Measurements from ENCODE around the gene AOC2.

AOC2 gene

GRCh38 chr17:42844271-42844670 lies at the start of gene AOC2:
Gene AOC2 (plus strand): TSS chr17:42844580. CDS start chr17:42844627, 47 bp downstream.
- H3K36me3 ChIP-seq (ENCODE audit: low read depth), result peaks cover 54% of the 10 kb centered on the region
- no peak for ATAC-seq (ENCODE audit: low read depth)
- no peak for DNase-seq (ENCODE audit: low spot score)
- H3K27ac ChIP-seq (ENCODE audit: poor library complexity, severe bottlenecking), result no peak within 1 kb of the TSS
- H3K9me3 ChIP-seq (ENCODE audit: severe bottlenecking), result no peaks in the 10 kb centered on the region
- TF ChIP-seq CTCF (IDR thresholded peaks at IDR 0.05; ENCODE audit: poor library complexity, severe bottlenecking), result no peak
- no peak within 1 kb of the TSS for H3K4me3 ChIP-seq (ENCODE audit: severe bottlenecking)
- H3K4me1 ChIP-seq (ENCODE audit: insufficient read depth, poor library complexity, severe bottlenecking), result no peaks in the 10 kb centered on the region
- no peaks in the 10 kb centered on the region for H3K27me3 ChIP-seq (ENCODE audit: insufficient read depth, poor library complexity, severe bottlenecking)

GRCh38 chr17:42795061-42795460 lies 49.3 kb upstream of the AOC2 start:
- no peak overlapping the region for H3K27ac ChIP-seq (ENCODE audit: poor library complexity, severe bottlenecking)
- DNase-seq (ENCODE audit: low spot score) (no peak), ATAC-seq (ENCODE audit: low read depth) (no peak)
- peaks cover 9% of the 10 kb centered on the region for H3K4me1 ChIP-seq (ENCODE audit: insufficient read depth, poor library complexity, severe bottlenecking)
- no peaks in the 10 kb centered on the region for H3K9me3 ChIP-seq (ENCODE audit: severe bottlenecking)
- no peak for TF ChIP-seq CTCF (IDR thresholded peaks at IDR 0.05; ENCODE audit: poor library complexity, severe bottlenecking)
- H3K36me3 ChIP-seq (ENCODE audit: low read depth), result peaks cover 8% of the 10 kb centered on the region; the same call in 1 of the 2 replicates
- no peaks in the 10 kb centered on the region for H3K27me3 ChIP-seq (ENCODE audit: insufficient read depth, poor library complexity, severe bottlenecking)
- H3K4me3 ChIP-seq (ENCODE audit: severe bottlenecking), result no peak overlapping the region

- no peaks in the 10 kb centered on the region for H3K27me3 ChIP-seq (ENCODE audit: insufficient read depth, poor library complexity, severe bottlenecking)
- ATAC-seq (ENCODE audit: low read depth) (no peak), DNase-seq (ENCODE audit: low spot score) (no peak)
- TF ChIP-seq CTCF (IDR thresholded peaks at IDR 0.05; ENCODE audit: poor library complexity, severe bottlenecking), result no peak
- peaks cover 9% of the 10 kb centered on the region for H3K4me1 ChIP-seq (ENCODE audit: insufficient read depth, poor library complexity, severe bottlenecking)
- no peak overlapping the region for H3K27ac ChIP-seq (ENCODE audit: poor library complexity, severe bottlenecking)
- no peak overlapping the region for H3K4me3 ChIP-seq (ENCODE audit: severe bottlenecking)
- H3K9me3 ChIP-seq (ENCODE audit: severe bottlenecking), result no peaks in the 10 kb centered on the region
- peaks cover 8% of the 10 kb centered on the region; the same call in 1 of the 2 replicates for H3K36me3 ChIP-seq (ENCODE audit: low read depth)
These were observed 48.9 kb upstream of the AOC2 start for GRCh38 chr17:42795465-42795864.

- no peak for TF ChIP-seq CTCF (IDR thresholded peaks at IDR 0.05; ENCODE audit: poor library complexity, severe bottlenecking)
- Histone ChIP-seq H3K4me1 (ENCODE audit: insufficient read depth, poor library complexity, severe bottlenecking) (peaks cover 9% of the 10 kb centered on the region), H3K27ac (ENCODE audit: poor library complexity, severe bottlenecking) (no peak overlapping the region), H3K27me3 (ENCODE audit: insufficient read depth, poor library complexity, severe bottlenecking) (no peaks in the 10 kb centered on the region), H3K4me3 (ENCODE audit: severe bottlenecking) (no peak overlapping the region), H3K36me3 (ENCODE audit: low read depth) (peaks cover 8% of the 10 kb centered on the region; the same call in 1 of the 2 replicates), H3K9me3 (ENCODE audit: severe bottlenecking) (no peaks in the 10 kb centered on the region)
- no peak for DNase-seq (ENCODE audit: low spot score)
- no peak for ATAC-seq (ENCODE audit: low read depth)
These were observed 48.2 kb upstream of the AOC2 start for GRCh38 chr17:42796066-42796758.
